Activated CD4-positive, alpha-beta T cell treated with anti-CD3 and anti-CD28 coated beads for 36 hours (primary cell): ENCODE data around the gene SSMEM1. TPM values are rescaled to one million over a fixed set of nuclear protein-coding genes. Genes with fewer than 3 reads are reported as not detected.

Experiments
- ATAC-seq: fragments of 200-7000 bp; cut with Tn5 transposase; one replicate; pipeline ENCODE4 v1.10.0; 2021; ENCODE audit warnings: mild to moderate bottlenecking, moderate library complexity
- CTCF ChIA-PET: fragments of 350-600 bp; sonication (Branson Sonifier 250); formaldehyde crosslinking; loops from one replicate; lab custom pipeline; 2021; ENCODE audit warnings: antibody characterized with exemption; lab: Charles Lee
- POLR2A ChIA-PET: fragments of 350-600 bp; sonication (Branson Sonifier 250); formaldehyde crosslinking; loops from one replicate; lab custom pipeline; 2021; ENCODE audit warnings: antibody characterized with exemption, inconsistent platforms; lab: Charles Lee
- DNase-seq: peaks from one replicate; pipeline ENCODE4 v3.0.0-alpha.2; 2020
- H3K27ac Mint-ChIP-seq: one replicate; pipeline ENCODE4 v1.8.0; 2021; ENCODE audit warnings: mixed read lengths
- H3K27me3 Mint-ChIP-seq: one replicate; pipeline ENCODE4 v1.8.0; 2021; ENCODE audit warnings: mixed read lengths
- H3K36me3 Mint-ChIP-seq: one replicate; pipeline ENCODE4 v1.8.0; 2021; ENCODE audit warnings: low read depth, mixed read lengths
- H3K4me1 Mint-ChIP-seq: one replicate; pipeline ENCODE4 v1.8.0; 2021; ENCODE audit warnings: mixed read lengths
- H3K4me3 Mint-ChIP-seq: one replicate; pipeline ENCODE4 v1.8.0; 2021; ENCODE audit warnings: mild to moderate bottlenecking, moderate library complexity, mixed read lengths
- H3K9me3 Mint-ChIP-seq: one replicate; pipeline ENCODE4 v1.8.0; 2021; ENCODE audit warnings: low read depth, mixed read lengths
- intact Hi-C, 2 experiments: fragments of 100-400 bp; cut with DNase I in 1 of 2; cut with micrococcal nuclease in 1 of 2; formaldehyde crosslinking; loops; one replicate each; pipeline versions ENCODE4 v1.14.2 to v1.15.1; 2022 to 2024; cut with DNase I, micrococcal nuclease
- total RNA-seq, 2 experiments: library from RNA; stranded (reverse); gene quantifications; one replicate each; pipeline ENCODE4 v1.2.3, GENCODE V29; 2021

The SSMEM1 gene, protein sequence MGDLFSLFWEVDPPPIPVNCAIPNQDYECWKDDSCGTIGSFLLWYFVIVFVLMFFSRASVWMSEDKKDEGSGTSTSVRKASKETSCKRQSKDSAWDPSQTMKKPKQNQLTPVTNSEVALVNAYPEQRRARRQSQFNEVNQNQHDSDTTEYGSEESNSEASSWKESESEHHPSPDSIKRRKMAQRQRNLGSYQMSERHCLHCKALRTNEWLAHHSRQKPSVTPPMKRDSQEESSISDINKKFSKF
- total RNA-seq: not detected

GRCh38 chr7:130207642-130208041 is at the start of gene SSMEM1:
Gene SSMEM1, plus strand, starts transcription at chr7:130207860. Its CDS starts 51 bp downstream, at chr7:130207911.
- Mint-ChIP-seq H3K9me3 (no peaks in the 10 kb centered on the region), H3K27me3 (no peaks in the 10 kb centered on the region), H3K4me3 (no peak within 1 kb of the TSS), H3K27ac (no peak within 1 kb of the TSS), H3K36me3 (peaks cover 15% of the 10 kb centered on the region), H3K4me1 (peaks cover 24% of the 10 kb centered on the region)
- ChIA-PET POLR2A (no interaction called here), CTCF (interaction anchor here (0.7 kb wide), 1 partner anchor 511 kb away, joined by 3 read pairs; no protein-coding TSS in a partner anchor)
- intact Hi-C loops: loop anchor here (5.0 to 10.0 kb wide), 2 partner anchors 135 to 593 kb away; partner anchors contain the start of genes KLHDC10 (in 1 of the 2) and NRF1 (in 1 of the 2)
- no peak for ATAC-seq
- no peak for DNase-seq

- peaks cover 68% of the 10 kb centered on the region for H3K36me3 Mint-ChIP-seq
- CTCF ChIA-PET: interaction anchor here (1.4 to 1.5 kb wide), 2 partner anchors 11 to 21 kb away, joined by 3 to 4 read pairs; no protein-coding TSS in a partner anchor
These were observed 47.6 kb upstream of the SSMEM1 start for GRCh38 chr7:130160023-130160422.

DNA sequence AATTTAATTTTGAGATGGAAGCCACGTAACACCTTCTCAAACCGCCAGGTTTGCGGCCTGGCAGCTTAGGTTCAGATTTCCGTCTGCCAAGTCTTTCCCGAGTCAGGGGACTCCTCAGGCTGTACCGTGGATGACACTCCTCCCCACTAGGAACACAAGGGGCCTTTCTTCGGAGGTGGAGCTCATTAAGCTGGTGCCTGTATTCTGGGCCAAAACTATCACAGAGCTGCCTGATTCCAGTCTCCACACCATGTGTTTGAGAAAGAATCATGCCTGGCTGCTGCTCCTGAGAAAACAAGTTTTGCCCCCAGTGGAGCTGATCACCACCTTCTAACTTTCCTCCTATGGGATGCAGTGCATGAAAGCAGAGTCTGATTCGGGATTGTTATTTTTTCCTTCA is 47.2 kb upstream of the SSMEM1 start:
- Mint-ChIP-seq H3K27me3 (peaks cover 1% of the 10 kb centered on the region), H3K36me3 (peaks cover 72% of the 10 kb centered on the region), H3K4me1 (no peaks in the 10 kb centered on the region), H3K27ac (no peak overlapping the region), H3K9me3 (peaks cover 11% of the 10 kb centered on the region), H3K4me3 (no peak overlapping the region)
- ATAC-seq (no peak), DNase-seq (no peak)
- intact Hi-C loops: no loop called here
- ChIA-PET CTCF (interaction anchor here (1.4 to 1.5 kb wide), 2 partner anchors 11 to 21 kb away, joined by 3 to 4 read pairs; no protein-coding TSS in a partner anchor), POLR2A (no interaction called here)

More at GRCh38 chr7:130160023-130160422, 47.6 kb upstream of the SSMEM1 start:
- Mint-ChIP-seq H3K27me3 (peaks cover 2% of the 10 kb centered on the region), H3K4me3 (no peak overlapping the region), H3K27ac (no peak overlapping the region), H3K9me3 (peaks cover 11% of the 10 kb centered on the region), H3K4me1 (no peaks in the 10 kb centered on the region)
- ATAC-seq (no peak), DNase-seq (no peak)
- intact Hi-C loops: no loop called here
- POLR2A ChIA-PET: no interaction called here

- POLR2A ChIA-PET: no interaction called here
- Mint-ChIP-seq H3K36me3 (peaks cover 78% of the 10 kb centered on the region), H3K9me3 (peaks cover 10% of the 10 kb centered on the region), H3K27ac (no peak overlapping the region), H3K4me3 (no peak overlapping the region), H3K4me1 (no peaks in the 10 kb centered on the region), H3K27me3 (no peaks in the 10 kb centered on the region)
- CTCF ChIA-PET: interaction anchor here (0.6 to 1.1 kb wide), 2 partner anchors 10 to 28 kb away, joined by 3 to 4 read pairs; no protein-coding TSS in a partner anchor
- DNase-seq (no peak), ATAC-seq (no peak)
- intact Hi-C loops: no loop called here
These were observed 45.5 kb upstream of the SSMEM1 start for GRCh38 chr7:130162196-130162595.

DNA sequence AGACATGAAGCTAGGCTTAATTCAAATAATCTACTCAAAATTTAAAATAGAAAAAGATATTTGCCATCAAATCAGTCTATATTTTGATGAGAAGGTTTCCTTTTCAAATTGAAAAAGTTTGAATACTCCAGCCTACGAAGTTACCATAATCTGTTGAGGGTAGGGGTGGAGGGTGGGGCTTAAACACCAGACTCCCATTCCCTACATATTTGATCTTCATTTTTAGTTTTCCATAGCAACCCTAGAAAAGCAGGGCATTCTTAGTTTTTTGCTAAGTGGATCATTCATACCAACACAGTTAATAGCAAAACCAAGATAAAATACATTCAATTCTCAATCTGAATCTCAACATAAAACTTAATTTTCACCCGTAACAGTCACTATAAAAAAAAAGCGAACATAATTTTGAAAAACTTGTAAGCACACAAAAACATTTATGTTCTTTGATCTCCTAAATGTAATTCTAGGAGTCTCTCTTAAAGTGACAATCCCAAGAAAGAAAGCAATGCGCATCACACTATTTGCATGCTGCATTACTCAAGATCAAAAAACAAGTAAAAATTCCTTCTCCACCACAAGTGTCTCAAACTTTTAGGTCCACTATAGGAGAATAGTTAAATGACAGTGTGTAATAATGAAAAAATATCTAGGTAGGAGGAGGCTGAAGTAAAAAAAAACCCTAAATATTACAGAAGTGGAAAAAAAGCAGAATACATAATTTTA is 33.3 kb upstream of the SSMEM1 start:
- ChIA-PET POLR2A (no interaction called here), CTCF (no interaction called here)
- H3K4me3 Mint-ChIP-seq: no peak overlapping the region
- H3K27me3 Mint-ChIP-seq: no peaks in the 10 kb centered on the region
- no peaks in the 10 kb centered on the region for H3K4me1 Mint-ChIP-seq
- H3K9me3 Mint-ChIP-seq: no peaks in the 10 kb centered on the region
- peaks cover 54% of the 10 kb centered on the region for H3K36me3 Mint-ChIP-seq
- intact Hi-C loops: no loop called here
- DNase-seq (no peak), ATAC-seq (no peak)
- no peak overlapping the region for H3K27ac Mint-ChIP-seq

- Mint-ChIP-seq H3K4me3 (no peak overlapping the region), H3K9me3 (no peaks in the 10 kb centered on the region), H3K4me1 (peaks cover 24% of the 10 kb centered on the region), H3K36me3 (peaks cover 59% of the 10 kb centered on the region), H3K27me3 (no peaks in the 10 kb centered on the region), H3K27ac (no peak overlapping the region)
- ATAC-seq (no peak), DNase-seq (no peak)
- intact Hi-C loops: no loop called here
- ChIA-PET POLR2A (no interaction called here), CTCF (interaction anchor here (1.4 kb wide), 1 partner anchor 14 kb away, joined by 7 read pairs; no protein-coding TSS in a partner anchor)
These were observed 29.4 kb upstream of the SSMEM1 start for GRCh38 chr7:130178251-130178650.

DNA sequence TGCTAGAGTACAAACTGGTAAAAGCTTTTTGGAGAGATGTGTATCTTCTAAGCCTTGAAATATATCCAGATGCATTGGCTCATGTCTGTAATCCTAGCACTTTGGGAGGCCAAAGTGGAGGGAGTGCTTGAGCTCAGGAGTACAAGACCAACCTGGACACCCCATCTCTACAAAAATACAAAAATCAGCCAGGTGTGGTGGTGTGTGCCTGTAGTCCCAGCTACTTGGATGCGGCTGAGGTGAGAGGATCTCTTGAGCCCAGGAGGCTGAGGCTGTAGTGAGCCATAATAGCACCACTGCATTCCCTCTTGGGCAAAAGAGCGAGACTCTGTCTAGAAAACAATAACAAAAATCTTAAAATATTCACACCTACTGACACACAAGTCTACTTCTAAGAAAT is 28.0 kb upstream of the SSMEM1 start:
- intact Hi-C loops: loop anchor here (1.0 to 10.0 kb wide), 12 partner anchors 25 to 1188 kb away; partner anchors contain the start of genes TMEM209 (in 2 of the 2), COPG2 (in 1 of the 2), KLHDC10 (in 1 of the 2) and UBE2H (in 1 of the 2)
- Mint-ChIP-seq H3K4me1 (peaks cover 30% of the 10 kb centered on the region), H3K36me3 (peaks cover 54% of the 10 kb centered on the region), H3K27me3 (no peaks in the 10 kb centered on the region), H3K27ac (no peak overlapping the region), H3K4me3 (no peak overlapping the region), H3K9me3 (no peaks in the 10 kb centered on the region)
- no peak for DNase-seq
- CTCF ChIA-PET: interaction anchor here (0.8 to 1.5 kb wide), 4 partner anchors 12 to 108 kb away, joined by 3 to 7 read pairs (median 4); no protein-coding TSS in a partner anchor
- ATAC-seq: no peak
- POLR2A ChIA-PET: no interaction called here

- intact Hi-C loops: loop anchor here (1.0 to 10.0 kb wide), 12 partner anchors 24 to 1187 kb away; partner anchors contain the start of genes TMEM209 (in 2 of the 2), COPG2 (in 1 of the 2), KLHDC10 (in 1 of the 2) and UBE2H (in 1 of the 2)
- H3K4me1 Mint-ChIP-seq: peaks cover 30% of the 10 kb centered on the region
- H3K4me3 Mint-ChIP-seq: peak overlapping the region; percentile 26
- peaks cover 53% of the 10 kb centered on the region for H3K36me3 Mint-ChIP-seq
- POLR2A ChIA-PET: interaction anchor here (0.6 to 0.7 kb wide), 2 partner anchors 24 to 733 kb away, joined by 3 to 4 read pairs; partner anchors contain the start of gene TMEM209
- H3K27ac Mint-ChIP-seq: peak overlapping the region; percentile 81
- H3K9me3 Mint-ChIP-seq: no peaks in the 10 kb centered on the region
- no peaks in the 10 kb centered on the region for H3K27me3 Mint-ChIP-seq
- CTCF ChIA-PET: interaction anchor here (1.3 to 2.2 kb wide), 4 partner anchors 10 to 578 kb away, joined by 4 to 9 read pairs (median 5); no protein-coding TSS in a partner anchor
- ATAC-seq: peak; percentile 95
- DNase-seq: peak; percentile 78
These were observed 26.9 kb upstream of the SSMEM1 start for GRCh38 chr7:130180571-130181262.

GRCh38 chr7:130181263-130181605 is 26.4 kb upstream of the SSMEM1 start:
- Mint-ChIP-seq H3K27ac (peak overlapping the region; percentile 80), H3K27me3 (no peaks in the 10 kb centered on the region), H3K4me3 (no peak overlapping the region), H3K4me1 (peaks cover 30% of the 10 kb centered on the region), H3K9me3 (no peaks in the 10 kb centered on the region), H3K36me3 (peaks cover 53% of the 10 kb centered on the region)
- intact Hi-C loops: loop anchor here (2.0 to 10.0 kb wide), 6 partner anchors 24 to 1186 kb away; partner anchors contain the start of genes KLHDC10 (in 1 of the 2), TMEM209 (in 1 of the 2) and UBE2H (in 1 of the 2)
- CTCF ChIA-PET: interaction anchor here (1.3 to 2.2 kb wide), 3 partner anchors 9 to 577 kb away, joined by 4 to 9 read pairs (median 6); no protein-coding TSS in a partner anchor
- POLR2A ChIA-PET: interaction anchor here (1.2 kb wide), 1 partner anchor 24 kb away, joined by 4 read pairs; the partner anchor contains the start of gene TMEM209
- ATAC-seq (peak; percentile 4), DNase-seq (no peak)

DNA sequence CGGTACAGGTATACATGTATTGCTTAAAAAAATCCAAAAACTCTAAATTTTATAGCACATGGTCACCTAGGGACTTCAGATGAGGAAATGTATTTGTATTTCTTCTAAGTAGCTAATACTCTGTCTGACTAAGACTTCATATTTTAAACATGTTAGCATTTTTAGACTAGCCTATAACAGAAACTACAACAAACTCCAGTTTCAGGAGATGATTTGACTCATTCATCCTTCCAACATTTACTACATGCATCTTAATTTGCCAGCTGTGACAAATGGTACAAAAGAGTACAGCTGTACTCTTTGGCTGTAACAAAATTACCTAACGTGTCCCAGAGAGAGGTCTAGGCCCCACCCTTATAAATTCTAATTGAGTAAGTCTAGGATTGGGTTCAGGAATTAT is 24.7 kb upstream of the SSMEM1 start:
- POLR2A ChIA-PET: interaction anchor here (1.2 kb wide), 1 partner anchor 22 kb away, joined by 5 read pairs; the partner anchor contains the start of gene TMEM209

More for the DNA sequence above, 24.7 kb upstream of the SSMEM1 start:
- no peak for DNase-seq
- CTCF ChIA-PET: interaction anchor here (1.0 to 2.2 kb wide), 6 partner anchors 12 to 122 kb away, joined by 3 to 9 read pairs (median 4); partner anchors contain the start of gene TMEM209
- Mint-ChIP-seq H3K27me3 (no peaks in the 10 kb centered on the region), H3K9me3 (no peaks in the 10 kb centered on the region), H3K27ac (peak overlapping the region; percentile 72), H3K36me3 (peaks cover 51% of the 10 kb centered on the region), H3K4me3 (no peak overlapping the region), H3K4me1 (peaks cover 33% of the 10 kb centered on the region)
- peak; percentile 38 for ATAC-seq
- intact Hi-C loops: loop anchor here (2.0 to 10.0 kb wide), 6 partner anchors 108 to 1184 kb away; partner anchors contain the start of genes KLHDC10 (in 2 of the 2) and UBE2H (in 2 of the 2)
